ENCODE results near the gene CUL1.

Gene CUL1

DNA sequence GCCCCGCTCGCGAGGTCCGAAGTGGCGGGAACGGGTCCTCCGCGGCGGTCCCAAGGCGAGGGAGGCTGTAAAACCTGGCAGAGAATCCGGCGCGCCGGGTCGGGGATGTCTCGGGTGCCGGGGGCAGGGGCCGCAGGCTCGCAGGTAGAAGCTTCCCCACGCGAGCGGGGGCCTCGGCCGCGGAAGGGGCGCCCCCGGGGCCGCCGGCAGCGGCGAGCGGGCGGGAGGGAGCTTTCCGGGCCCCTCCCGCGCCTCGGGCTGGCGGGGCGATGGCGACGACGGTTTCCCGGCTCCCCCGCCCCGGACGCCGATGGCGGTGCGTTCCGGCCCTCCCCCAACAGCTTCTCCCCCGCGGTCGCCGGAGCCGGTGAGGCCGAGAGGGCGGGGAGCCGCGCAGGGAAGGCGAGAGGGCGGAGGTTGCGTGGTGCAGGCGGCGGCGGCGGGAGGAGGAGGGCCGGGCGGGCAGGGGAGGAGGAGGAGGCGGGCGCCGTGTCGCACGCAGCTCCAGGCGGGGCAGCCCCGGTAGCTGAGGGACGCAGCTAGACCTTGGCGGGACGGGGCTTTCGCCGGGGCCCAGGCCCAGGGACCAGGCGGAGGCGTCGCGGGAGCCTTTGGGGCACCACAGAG, at the start of gene CUL1:
TSS of gene CUL1 (plus strand) at position 507 of the 627 bp plus-strand sequence. CDS start 31,220 bp downstream, outside the sequence.
- peak; percentile 88 for DNase-seq

DNA sequence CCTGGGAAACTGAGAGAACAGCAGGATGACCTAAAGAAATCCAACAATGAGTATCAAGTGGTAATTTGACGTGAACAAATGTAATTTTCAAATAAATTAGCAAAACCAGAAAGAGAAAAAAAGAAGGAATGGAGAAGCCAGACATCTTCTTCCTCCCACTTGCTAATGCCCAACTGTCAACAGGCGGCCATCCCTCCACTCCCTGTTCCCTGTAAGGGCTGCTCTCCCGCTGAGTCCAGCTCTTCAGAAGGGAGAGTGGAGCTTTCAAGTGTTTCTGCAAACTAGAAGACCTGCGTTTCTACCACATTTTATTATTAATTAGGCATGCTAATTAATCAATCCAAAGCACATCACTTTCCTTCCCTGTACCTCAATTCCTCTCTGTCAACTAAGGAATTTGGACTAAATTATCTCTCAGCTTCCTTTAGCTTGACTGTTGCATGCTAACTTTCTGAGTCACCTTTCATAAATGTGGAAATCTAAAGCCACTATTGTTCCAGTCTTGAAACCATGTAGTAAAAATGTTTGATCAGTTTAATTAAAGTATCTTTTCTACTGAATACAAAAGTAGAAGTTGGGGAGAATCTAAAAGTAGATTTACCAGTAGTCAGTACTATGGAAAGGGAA, 48.4 kb upstream of the CUL1 start:
- no peak for DNase-seq

DNA sequence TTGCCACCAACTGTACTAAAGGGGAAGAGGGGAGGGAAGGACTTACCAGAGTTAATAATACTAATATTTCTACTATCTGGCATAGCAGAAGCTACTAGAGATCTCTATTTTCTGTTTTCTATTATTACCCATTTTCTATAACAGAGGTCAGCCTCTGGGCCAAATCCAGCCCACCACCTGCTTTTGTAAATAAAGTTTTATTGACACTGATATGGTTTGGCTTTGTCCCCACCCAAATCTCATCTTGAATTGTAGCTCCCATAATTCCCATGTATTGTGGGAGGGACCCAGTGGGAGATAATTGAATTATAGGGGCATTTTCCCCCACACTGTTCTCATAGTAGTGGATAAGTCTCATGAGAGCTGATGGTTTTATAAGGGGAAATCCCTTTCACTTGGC, 45.9 kb upstream of the CUL1 start:
- no peak for DNase-seq

DNA sequence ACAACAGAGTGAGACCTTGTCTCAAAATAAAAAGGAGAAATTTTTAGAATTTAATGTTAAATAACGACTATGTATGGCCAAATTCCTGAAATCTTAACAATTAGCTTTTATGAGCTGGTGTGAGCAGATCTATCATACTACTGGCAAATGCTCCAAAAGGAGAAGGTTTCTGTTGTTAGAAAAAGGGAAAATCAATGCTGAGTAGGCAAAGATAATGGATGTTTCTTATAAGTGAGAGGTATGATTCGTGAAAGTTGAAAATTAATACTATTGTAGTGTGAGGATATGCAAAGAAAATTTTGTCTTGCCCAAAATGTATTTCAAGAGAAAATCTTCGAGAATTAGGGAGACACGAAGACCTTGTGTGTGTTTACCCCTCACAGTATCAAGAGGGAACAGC, 40.8 kb upstream of the CUL1 start:
- DNase-seq: no peak

DNA sequence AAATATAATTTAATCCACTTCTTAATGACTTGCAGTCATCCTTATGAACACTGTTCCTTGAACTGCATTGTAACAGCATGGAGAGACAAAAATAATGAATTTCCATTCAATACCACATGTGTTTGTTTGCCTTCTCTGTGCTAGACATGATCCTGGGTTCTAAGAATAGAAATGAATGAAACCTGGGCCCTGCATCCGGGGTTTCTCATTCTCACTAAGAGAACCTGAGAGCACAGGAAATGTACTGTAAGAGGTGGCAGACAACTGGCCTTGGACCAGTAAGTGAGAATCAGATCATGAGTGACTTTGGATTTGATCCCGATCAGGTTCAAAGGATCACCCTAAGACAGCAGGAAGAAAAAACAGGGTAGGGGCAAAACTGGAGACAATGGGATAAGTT, 37.2 kb upstream of the CUL1 start:
- DNase-seq: no peak

GRCh38 chr7:148662646-148663045, 36.1 kb upstream of the CUL1 start:
- DNase-seq: no peak

DNA sequence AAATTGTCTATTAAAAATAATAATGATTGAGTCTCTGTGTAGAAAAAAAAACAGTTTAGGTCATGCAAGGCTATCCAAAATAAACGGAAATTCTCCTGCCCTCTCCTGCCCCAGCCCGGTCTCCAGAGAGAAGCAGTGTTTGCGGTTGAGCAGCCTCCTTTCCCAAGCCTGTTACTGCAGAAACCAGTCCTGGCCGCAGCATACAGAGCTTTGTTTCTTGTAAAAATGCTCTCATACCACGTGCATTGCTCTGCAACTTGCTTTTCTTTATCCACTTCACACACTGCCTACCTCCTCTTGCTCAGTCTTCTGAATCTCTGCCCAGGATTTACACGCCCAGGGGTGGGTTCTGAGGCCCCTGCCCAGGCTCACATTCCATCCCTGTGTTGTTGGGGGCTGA, 34.4 kb upstream of the CUL1 start:
- DNase-seq: no peak

DNA sequence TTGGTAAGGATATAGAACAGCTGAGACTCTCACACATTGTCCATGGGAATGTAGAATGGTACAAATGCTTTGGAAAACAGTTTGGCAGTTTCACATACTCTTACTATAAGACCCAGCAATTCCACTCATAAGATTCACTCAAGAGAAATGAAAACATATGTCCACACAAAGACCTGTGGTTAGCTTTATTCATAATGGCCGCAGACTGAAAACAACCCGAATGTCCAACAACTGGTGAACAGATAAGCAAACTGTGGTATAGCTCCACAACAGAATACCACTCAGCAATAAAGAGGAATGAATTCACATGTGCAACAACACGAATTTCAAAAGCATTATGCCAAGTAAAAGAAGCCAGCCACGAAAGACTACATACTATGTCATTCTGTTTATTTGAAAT, 33.5 kb upstream of the CUL1 start:
- DNase-seq: no peak

- DNase-seq: no peak
Observed at GRCh38 chr7:148669927-148670326, 28.8 kb upstream of the CUL1 start.

GRCh38 chr7:148670374-148670773, 28.3 kb upstream of the CUL1 start:
- no peak for DNase-seq

GRCh38 chr7:148670807-148671206, 27.9 kb upstream of the CUL1 start:
- no peak for DNase-seq

DNA sequence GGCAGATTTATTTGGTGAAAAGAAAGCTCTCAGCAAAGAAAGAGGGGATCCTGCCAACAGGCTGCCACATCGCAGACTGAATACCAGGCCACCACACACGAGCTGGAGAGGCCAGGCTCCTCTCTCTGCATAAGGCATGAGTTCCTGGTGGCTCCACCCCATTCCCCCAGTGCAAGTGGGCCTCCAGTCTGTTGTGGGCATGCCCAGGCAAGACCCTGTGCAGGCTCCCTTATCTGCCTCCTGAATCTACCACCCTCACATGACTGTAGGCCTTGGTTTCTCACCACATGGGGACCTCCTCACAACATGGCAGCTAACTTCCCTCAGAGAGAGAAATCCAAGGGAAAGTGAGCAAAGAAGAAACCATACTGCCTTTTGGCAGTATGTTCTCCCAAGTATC, 26.7 kb upstream of the CUL1 start:
- DNase-seq: no peak

DNA sequence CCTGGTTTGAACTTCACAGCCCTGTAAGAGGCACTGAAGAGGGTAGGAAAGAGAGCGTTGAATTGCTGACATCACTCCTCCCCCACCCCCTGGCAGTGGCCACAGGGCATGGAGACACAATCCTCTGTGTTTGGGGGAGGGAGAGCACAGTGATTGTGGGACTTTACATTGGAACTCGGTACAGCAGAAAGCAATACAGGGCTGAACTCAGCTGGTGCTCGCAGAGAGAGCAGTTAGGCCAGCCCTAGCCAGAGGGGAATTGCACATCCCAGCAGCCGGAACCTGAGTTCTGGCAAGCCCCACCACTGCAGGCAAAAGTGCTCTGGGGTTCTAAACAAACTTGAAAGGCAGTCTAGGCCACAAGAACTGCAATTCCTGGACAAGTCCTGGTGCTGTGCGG, 24.0 kb upstream of the CUL1 start:
- no peak for DNase-seq

GRCh38 chr7:148676291-148676690, 22.4 kb upstream of the CUL1 start:
- DNase-seq: no peak

- no peak for DNase-seq
Observed at GRCh38 chr7:148681821-148682220, 16.9 kb upstream of the CUL1 start.

GRCh38 chr7:148684289-148684830, 14.3 kb upstream of the CUL1 start:
- DNase-seq: no peak

DNA sequence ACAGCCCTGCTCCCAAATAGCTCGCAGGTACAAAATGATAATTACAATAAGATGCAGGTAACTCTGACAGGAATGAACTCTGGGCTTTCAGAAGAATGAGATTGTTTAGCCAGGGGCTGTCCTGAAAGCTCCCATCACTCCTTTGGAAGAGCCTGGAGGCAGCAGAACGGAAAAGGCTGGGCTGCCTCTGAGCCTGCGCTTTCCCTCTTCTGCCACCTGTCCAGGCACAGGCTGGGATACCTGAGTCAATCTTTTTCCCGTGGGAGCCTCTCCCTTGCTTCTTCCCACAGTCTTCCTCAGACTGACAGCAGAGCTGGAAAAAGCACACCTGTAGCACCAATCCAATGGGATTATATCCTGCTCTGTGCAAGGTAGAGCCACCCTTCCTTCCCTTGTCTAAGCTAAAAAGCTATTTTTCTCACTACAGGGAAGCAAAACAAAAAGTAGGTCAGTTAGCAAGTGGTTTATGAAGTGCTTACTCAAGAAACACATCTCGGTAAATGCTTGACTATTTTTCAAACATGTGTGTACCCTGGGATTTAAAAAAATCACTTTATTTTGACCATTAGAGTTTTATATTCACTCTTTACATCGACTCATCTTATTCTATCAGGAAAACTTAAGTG, 12.3 kb upstream of the CUL1 start:
- DNase-seq: no peak

GRCh38 chr7:148687555-148687954, 11.1 kb upstream of the CUL1 start:
- DNase-seq: no peak

- no peak for DNase-seq
Observed at GRCh38 chr7:148688526-148688925, 10.2 kb upstream of the CUL1 start.

- no peak for DNase-seq
Observed at GRCh38 chr7:148693651-148694050, 5.1 kb upstream of the CUL1 start.

DNA sequence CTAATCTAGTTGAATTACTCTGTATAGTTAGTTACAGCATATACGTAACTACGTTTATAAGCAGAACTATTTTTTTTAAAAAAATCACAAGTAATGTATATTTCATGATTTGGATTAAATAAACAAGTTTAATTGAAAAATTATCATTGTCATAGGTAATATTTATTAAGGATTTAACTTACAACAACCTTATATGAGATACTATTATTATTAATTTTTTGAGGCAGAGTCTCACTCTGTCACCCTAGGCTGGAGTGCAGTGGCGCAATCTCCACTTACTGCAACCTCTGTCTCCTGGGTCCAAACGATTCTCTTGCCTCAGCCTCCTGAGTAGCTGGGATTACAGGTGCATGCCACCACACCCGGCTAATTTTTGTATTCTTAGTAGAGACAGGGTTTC, 4.1 kb upstream of the CUL1 start:
- DNase-seq: no peak

DNA sequence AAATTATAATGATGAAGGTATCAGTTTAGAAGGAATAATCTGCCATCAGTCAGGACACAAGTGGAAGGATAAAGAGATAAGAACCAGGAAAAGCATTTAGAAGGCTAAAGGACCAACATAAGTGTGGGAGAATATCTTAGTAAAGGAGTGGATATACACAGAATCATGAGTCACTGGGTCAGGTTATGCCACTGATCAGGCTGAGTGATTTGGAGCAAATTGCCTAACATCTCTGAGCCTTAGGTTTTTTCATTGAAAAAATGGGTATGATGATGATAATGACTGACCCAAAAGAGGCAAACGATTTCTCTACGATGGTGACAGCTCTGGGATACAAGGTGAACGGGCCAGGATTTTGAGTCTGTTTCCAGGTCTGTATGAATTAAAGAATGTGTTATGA, 2.8 kb upstream of the CUL1 start:
- peak; percentile 40 for DNase-seq

- DNase-seq: no peak
Observed at GRCh38 chr7:148696787-148697186, 1.9 kb upstream of the CUL1 start.

DNA sequence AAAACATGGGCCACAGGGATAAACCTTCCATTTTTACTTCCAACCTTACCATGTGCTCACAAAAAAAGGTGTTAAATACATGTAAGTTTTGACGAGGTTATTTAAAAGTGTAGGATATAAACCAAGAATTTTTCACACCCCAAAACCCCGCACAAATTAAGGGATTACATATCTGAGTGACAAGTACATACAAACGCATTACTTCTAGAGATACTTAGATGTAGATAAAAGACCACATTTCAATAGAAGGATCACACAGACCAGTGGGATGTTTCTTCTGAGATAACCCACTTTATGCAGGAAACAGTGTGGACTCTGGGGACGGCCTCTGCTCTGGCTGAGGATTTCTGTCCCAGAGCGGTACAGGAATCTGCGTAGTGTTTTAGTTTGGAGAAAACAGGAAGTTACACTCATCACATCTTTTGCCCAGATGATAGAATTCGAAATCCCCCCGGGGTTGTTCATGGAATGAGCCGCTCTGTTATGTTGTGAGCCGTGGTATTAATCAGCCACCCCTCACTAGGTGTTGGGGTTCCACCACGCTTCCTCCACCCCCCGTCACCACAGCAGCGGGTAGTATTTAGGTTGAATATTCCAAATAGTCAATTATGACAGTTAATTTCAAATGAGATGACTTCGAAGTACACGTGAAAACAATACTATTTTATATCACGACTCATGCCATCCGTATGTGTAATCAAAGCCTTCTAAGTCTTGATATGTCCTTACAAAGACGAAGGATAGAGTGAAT, 1.3 kb upstream of the CUL1 start:
- DNase-seq: peak; percentile 80

All from activated CD4-positive, alpha-beta T cell treated with anti-CD3 and anti-CD28 coated beads, Interleukin-10, Interleukin-2, amounts not matched to agents 100 ng/mL and 50 ng/mL, durations not matched to agents 16 hours and 8 hours (primary cell).